GM23248 (cell line): ENCODE measurements around the gene ATG7. TPM values are rescaled to one million over a fixed set of nuclear protein-coding genes. Genes with fewer than 3 reads are reported as not detected.

Experiments used
- DNase-seq: peaks from one replicate; pipeline ENCODE4 v3.0.0-alpha.2; 2015
- H2AFZ ChIP-seq: fragments of 200-600 bp; sonication (generic); 2 replicates; pipeline ENCODE4 v1.6.1; 2016; ENCODE audit warnings: antibody characterized with exemption
- H3F3A ChIP-seq: fragments of 200-600 bp; sonication (generic); 2 replicates; pipeline ENCODE4 v1.6.1; 2016; ENCODE audit warnings: mild to moderate bottlenecking, antibody characterized with exemption, mixed run types; ENCODE audit not compliant: insufficient read depth
- H3K27ac ChIP-seq: fragments of 200-600 bp; sonication (generic); 2 replicates; pipeline ENCODE4 v1.5.1; 2016; ENCODE audit warnings: mild to moderate bottlenecking
- H3K27me3 ChIP-seq: fragments of 200-600 bp; sonication (generic); replicated peaks from 2 replicates; pipeline ENCODE4 v1.6.1; 2016; ENCODE audit warnings: mild to moderate bottlenecking; ENCODE audit not compliant: insufficient read depth
- H3K36me3 ChIP-seq: fragments of 200-600 bp; sonication (generic); 2 replicates; pipeline ENCODE4 v1.6.1; 2016; ENCODE audit warnings: low read depth, mild to moderate bottlenecking
- H3K4me1 ChIP-seq: fragments of 200-600 bp; sonication (generic); 2 replicates; pipeline ENCODE4 v1.6.1; 2016; ENCODE audit warnings: mild to moderate bottlenecking; ENCODE audit not compliant: insufficient read depth
- H3K4me2 ChIP-seq: fragments of 200-600 bp; sonication (generic); one replicate; pipeline ENCODE4 v1.6.1; 2016; ENCODE audit warnings: mild to moderate bottlenecking; ENCODE audit not compliant: unreplicated experiment
- H3K4me3 ChIP-seq: fragments of 200-600 bp; sonication (generic); 2 replicates; pipeline ENCODE4 v1.5.1; 2016; ENCODE audit warnings: mild to moderate bottlenecking
- H3K79me2 ChIP-seq: fragments of 200-600 bp; sonication (generic); 2 replicates; pipeline ENCODE4 v1.6.1; 2016; ENCODE audit warnings: mild to moderate bottlenecking; ENCODE audit not compliant: insufficient read depth
- H3K9ac ChIP-seq: fragments of 200-600 bp; sonication (generic); 2 replicates; pipeline ENCODE4 v1.6.1; 2016; ENCODE audit warnings: mild to moderate bottlenecking
- H3K9me2 ChIP-seq: fragments of 200-600 bp; sonication (generic); 2 replicates; pipeline ENCODE4 v1.6.1; 2016; ENCODE audit warnings: mixed run types, mild to moderate bottlenecking, moderate library complexity; ENCODE audit not compliant: insufficient read depth
- H3K9me3 ChIP-seq: fragments of 200-600 bp; sonication (generic); one replicate; pipeline ENCODE4 v1.6.1; 2017; ENCODE audit warnings: low read depth
- H4K20me1 ChIP-seq: fragments of 200-600 bp; sonication (generic); 2 replicates; pipeline ENCODE4 v1.6.0; 2016; ENCODE audit not compliant: insufficient read depth
- EZH2 ChIP-seq: fragments of 200-600 bp; sonication (generic); IDR thresholded peaks from 2 replicates; pipeline ENCODE4 v1.6.1; 2018; ENCODE audit warnings: antibody characterized with exemption, mild to moderate bottlenecking; ENCODE audit not compliant: insufficient read depth, poor library complexity, severe bottlenecking
- EZH2phosphoT487 ChIP-seq: fragments of 200-600 bp; sonication (generic); IDR thresholded peaks from 2 replicates; pipeline ENCODE4 v1.6.1; 2018; ENCODE audit warnings: antibody characterized with exemption, moderate library complexity, mild to moderate bottlenecking, low read depth; ENCODE audit not compliant: insufficient read depth
- WGBS, 2 experiments: methylation state at CpG; one replicate each; pipeline ENCODE4 v1.1.6; 2015 to 2017; ENCODE audit warnings: low lambda C conversion rate in 2 of 2, low coverage in 1 of 2; ENCODE audit errors: missing lambda C conversion rate in 2 of 2; 5-methylcytosine and 5-hydroxymethylcytosine counted together
- in situ Hi-C: fragments of 300-500 bp; cut with MboI; formaldehyde crosslinking; loops from 2 replicates; pipeline ENCODE4 v1.15.0; 2020
- polyA plus RNA-seq: library from polyadenylated mRNA; unstranded; fragments of >200 nt; fragmentation: Nextera tagmentation; extraction: Ambion mirVana; gene quantifications from 2 replicates; pipeline ENCODE4 v1.2.1, GENCODE V29; 2016
- total RNA-seq: library from RNA; depleted of rRNA; stranded (reverse); fragments of >200 nt; shearing (Covaris generic); gene quantifications from 2 replicates; pipeline ENCODE4 v1.2.3, GENCODE V29; 2014

The ATG7 gene
- total and polyA plus RNA-seq, 2 experiments from 2014 or later: 40.5 to 67.5 TPM

GRCh38 chr3:11535243-11535960, 263.2 kb downstream of the ATG7 start:
- Histone ChIP-seq H3K79me2 (no peaks in the 10 kb centered on the region), H3F3A (peaks cover 11% of the 10 kb centered on the region), H3K4me1 (peaks cover 8% of the 10 kb centered on the region), H3K36me3 (no peaks in the 10 kb centered on the region), H3K9me3 (no peaks in the 10 kb centered on the region), H3K27me3 (no peaks in the 10 kb centered on the region), H4K20me1 (no peaks in the 10 kb centered on the region), H2AFZ (no peak overlapping the region), H3K4me3 (no peak overlapping the region), H3K9ac (no peak overlapping the region), H3K9me2 (no peaks in the 10 kb centered on the region), H3K4me2 (no peak overlapping the region), H3K27ac (no peak overlapping the region)
- TF ChIP-seq EZH2 (no peak), EZH2phosphoT487 (no peak)
- 93 to 94% methylated on average over 13 of the region's 13 CpGs for WGBS, 2 experiments
- in situ Hi-C loops: no loop called here
- no peak for DNase-seq

- no peak overlapping the region for H3K27ac ChIP-seq
- in situ Hi-C loops: no loop called here
- no peak for DNase-seq
- H3K4me3 ChIP-seq: no peak overlapping the region
- no peak overlapping the region for H3K4me2 ChIP-seq
- no peaks in the 10 kb centered on the region for H3K36me3 ChIP-seq
- H2AFZ ChIP-seq: no peak overlapping the region
- peaks cover 2% of the 10 kb centered on the region; the same call in 1 of the 2 replicates for H3F3A ChIP-seq
- 95 to 97% methylated on average over 23 of the region's 23 CpGs for WGBS, 2 experiments
- no peaks in the 10 kb centered on the region for H3K4me1 ChIP-seq
- TF ChIP-seq EZH2 (no peak), EZH2phosphoT487 (no peak)
- no peaks in the 10 kb centered on the region for H3K27me3 ChIP-seq
- H3K9me2 ChIP-seq: no peaks in the 10 kb centered on the region
- no peaks in the 10 kb centered on the region for H3K9me3 ChIP-seq
- H4K20me1 ChIP-seq: no peaks in the 10 kb centered on the region
- H3K79me2 ChIP-seq: no peaks in the 10 kb centered on the region
- H3K9ac ChIP-seq: no peak overlapping the region
Observed at GRCh38 chr3:11536132-11536935, 264.1 kb downstream of the ATG7 start.

DNA sequence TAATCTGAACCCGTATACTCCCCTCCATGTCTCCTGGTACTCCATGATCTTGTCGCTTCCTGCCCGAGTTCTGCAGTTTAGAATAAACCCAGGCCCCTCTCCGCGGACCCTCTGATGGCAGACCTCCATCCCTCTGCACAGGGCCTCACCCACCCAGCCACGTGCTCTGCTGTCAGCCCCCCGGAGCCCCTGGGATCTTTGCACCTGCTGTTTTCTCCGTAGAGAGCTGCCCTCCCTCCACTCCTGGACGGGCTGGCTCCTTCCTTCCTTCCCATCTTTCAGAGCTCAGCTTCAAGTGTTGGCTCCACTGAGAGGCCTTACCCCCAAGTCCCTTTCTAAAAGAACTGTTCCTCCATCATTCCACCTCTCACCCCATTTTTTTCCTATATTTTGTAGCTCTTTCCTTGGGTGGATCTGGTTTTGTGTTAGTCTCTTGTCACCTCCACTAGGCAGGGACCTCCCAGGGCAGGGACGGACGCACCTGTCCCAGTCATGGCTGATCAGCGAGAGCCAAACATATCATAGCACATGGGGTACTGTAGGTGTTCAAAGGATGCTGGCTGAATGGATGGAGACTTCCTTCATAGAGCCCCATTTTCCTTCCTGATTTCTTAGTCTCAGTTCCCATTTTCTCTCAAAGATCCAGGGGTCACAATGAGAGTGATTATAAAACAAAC, 264.9 kb downstream of the ATG7 start:
- WGBS, 2 experiments: 86 to 87% methylated on average over 12 of the region's 12 CpGs
- in situ Hi-C loops: no loop called here
- Histone ChIP-seq H3K4me1 (no peaks in the 10 kb centered on the region), H4K20me1 (no peaks in the 10 kb centered on the region), H3F3A (no peaks in the 10 kb centered on the region), H3K36me3 (no peaks in the 10 kb centered on the region), H3K4me3 (no peak overlapping the region), H3K27ac (no peak overlapping the region), H3K27me3 (no peaks in the 10 kb centered on the region), H2AFZ (no peak overlapping the region), H3K79me2 (no peaks in the 10 kb centered on the region), H3K9me3 (no peaks in the 10 kb centered on the region), H3K4me2 (no peak overlapping the region), H3K9me2 (no peaks in the 10 kb centered on the region), H3K9ac (no peak overlapping the region)
- no peak for DNase-seq
- TF ChIP-seq EZH2phosphoT487: no peak
- TF ChIP-seq EZH2: no peak

DNA sequence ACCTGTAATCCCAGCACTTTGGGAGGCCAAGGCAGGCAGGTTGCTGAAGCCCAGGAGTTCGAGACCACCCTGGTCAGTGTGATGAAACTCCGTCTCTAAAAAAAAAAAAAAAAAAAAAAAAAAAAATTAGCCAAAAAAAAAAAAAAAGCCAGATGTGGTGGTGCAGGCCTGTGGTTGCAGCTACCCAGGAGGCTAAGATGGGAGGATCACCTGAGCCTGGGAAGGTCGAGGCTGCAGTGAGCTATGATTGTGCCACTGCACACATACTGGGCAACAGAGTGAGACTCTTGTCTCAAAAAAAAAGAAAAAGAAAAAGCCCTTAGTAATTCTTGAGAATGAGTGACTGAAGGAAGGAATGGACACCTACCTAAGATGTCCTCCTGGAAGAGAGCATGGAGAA, 266.4 kb downstream of the ATG7 start:
- H3F3A ChIP-seq: no peaks in the 10 kb centered on the region
- no peak overlapping the region for H2AFZ ChIP-seq
- H3K27me3 ChIP-seq: no peaks in the 10 kb centered on the region
- H4K20me1 ChIP-seq: no peaks in the 10 kb centered on the region
- H3K79me2 ChIP-seq: no peaks in the 10 kb centered on the region
- no peaks in the 10 kb centered on the region for H3K9me3 ChIP-seq
- no peak for DNase-seq
- H3K4me2 ChIP-seq: no peak overlapping the region
- H3K4me1 ChIP-seq: no peaks in the 10 kb centered on the region
- in situ Hi-C loops: no loop called here
- no peak overlapping the region for H3K27ac ChIP-seq
- no peak overlapping the region for H3K9ac ChIP-seq
- TF ChIP-seq EZH2: no peak
- TF ChIP-seq EZH2phosphoT487: no peak
- H3K36me3 ChIP-seq: no peaks in the 10 kb centered on the region
- H3K9me2 ChIP-seq: no peaks in the 10 kb centered on the region
- H3K4me3 ChIP-seq: no peak overlapping the region
- WGBS, 2 experiments: 91 to 100% methylated on average over 1 to 3 of the region's 3 CpGs
